GM21526 (cell line): ENCODE results near the gene MYO10.
"Not testable (repeated sequence)": the region's sequence is repeated elsewhere in the genome, so short reads cannot be mapped to it uniquely, and the experiment has no call there.

Experiments used
- ATAC-seq: cut with Tn5 transposase; IDR thresholded peaks from one replicate; pipeline ENCODE4 v1.9.1; 2021; ENCODE audit warnings: moderate library complexity; ENCODE audit not compliant: unreplicated experiment, low FRiP score

Gene MYO10

DNA sequence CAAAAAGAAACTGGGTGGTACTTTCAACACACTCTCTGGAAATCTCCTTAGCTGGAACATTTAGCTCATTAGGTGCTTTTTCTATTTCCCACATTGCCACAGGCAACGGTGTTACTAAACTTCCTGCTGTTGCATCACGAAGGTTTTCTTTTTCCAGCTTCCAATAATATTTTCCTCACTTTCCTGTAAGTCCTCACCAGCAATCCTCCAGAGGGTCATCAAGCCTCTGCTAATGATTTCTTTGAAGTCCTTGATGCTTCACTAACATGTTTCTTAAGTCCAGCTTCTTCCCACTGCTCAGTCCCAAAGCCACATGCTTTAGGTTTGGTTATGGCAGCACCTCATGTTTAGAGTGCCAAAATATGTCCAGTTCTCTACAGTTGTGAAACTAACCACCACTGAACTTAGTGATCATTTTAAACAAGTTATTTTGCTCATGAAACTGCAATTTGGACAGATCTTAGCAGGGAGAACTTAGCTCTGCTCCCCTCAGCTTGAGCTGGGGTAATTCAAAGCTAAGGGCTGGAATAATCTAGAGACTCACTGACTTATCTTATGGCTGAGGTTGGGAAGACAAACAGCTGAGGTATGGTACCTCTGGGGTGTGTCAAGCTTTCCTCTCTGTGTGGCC lies 279.4 kb downstream of the MYO10 start:
- no peak for ATAC-seq

GRCh38 chr5:16654647-16655334 lies 281.3 kb downstream of the MYO10 start:
- no peak for ATAC-seq

DNA sequence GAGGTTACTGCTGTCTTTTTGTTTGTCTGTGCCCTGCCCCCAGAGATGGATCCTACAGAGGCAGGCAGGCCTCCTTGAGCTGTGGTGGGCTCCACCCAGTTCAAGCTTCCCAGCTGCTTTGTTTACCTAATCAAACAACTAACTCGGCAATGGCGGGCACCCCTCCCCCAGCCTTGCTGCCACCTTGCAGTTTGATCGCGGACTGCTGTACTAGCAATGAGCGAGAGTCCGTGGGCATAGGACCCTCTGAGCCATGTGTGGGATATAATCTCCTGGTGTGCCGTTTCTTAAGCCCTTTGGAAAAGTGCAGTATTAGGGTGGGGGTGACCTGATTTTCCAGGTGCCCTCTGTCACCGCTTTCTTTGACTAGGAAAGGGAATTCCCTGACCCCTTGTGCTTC lies 287.3 kb downstream of the MYO10 start:
- not testable (repeated sequence) for ATAC-seq

- ATAC-seq, result no peak
Measured at GRCh38 chr5:16644301-16644889, 291.7 kb downstream of the MYO10 start.

DNA sequence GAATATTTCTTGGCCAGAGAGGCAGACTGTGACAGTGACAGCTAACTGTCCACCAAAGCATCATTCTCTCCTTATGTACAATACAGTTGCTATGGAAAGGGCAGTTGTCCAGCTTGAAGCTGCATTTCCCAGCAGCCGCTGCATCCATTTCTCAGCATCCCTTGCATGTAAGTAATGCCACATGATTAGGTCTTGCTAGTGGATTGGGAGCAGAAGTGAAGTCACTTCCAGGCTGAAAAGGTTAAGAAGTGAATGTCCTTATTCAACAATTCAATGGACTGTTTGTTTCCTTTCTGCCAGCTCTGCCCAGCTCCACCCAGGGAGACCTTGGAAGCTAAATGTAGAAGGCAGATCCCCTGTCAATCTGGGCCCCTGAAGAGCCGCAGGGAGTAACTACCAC lies 293.2 kb downstream of the MYO10 start:
- no peak for ATAC-seq

- ATAC-seq, result no peak
Measured at GRCh38 chr5:16639206-16639605, 296.9 kb downstream of the MYO10 start.

- ATAC-seq, result no peak
Measured at GRCh38 chr5:16628376-16628775, 307.7 kb downstream of the MYO10 start.

GRCh38 chr5:16626696-16627264 lies 309.3 kb downstream of the MYO10 start:
- peak; percentile 75 for ATAC-seq

- no peak for ATAC-seq
Measured at GRCh38 chr5:16625096-16625495, 311.0 kb downstream of the MYO10 start.

- no peak for ATAC-seq
Measured at GRCh38 chr5:16619136-16619535, 317.0 kb downstream of the MYO10 start.

- no peak for ATAC-seq
Measured at GRCh38 chr5:16618138-16618897, 317.8 kb downstream of the MYO10 start.

GRCh38 chr5:16617274-16617968 lies 318.7 kb downstream of the MYO10 start:
- no peak for ATAC-seq

- ATAC-seq, result peak; percentile 73
Measured at GRCh38 chr5:16616536-16617273, 319.4 kb downstream of the MYO10 start, which contains the start of gene RETREG1. RETREG1 (minus strand) TSS chr5:16616997; CDS start chr5:16616971, 26 bp downstream.

- ATAC-seq, result peak; percentile 6
Measured at GRCh38 chr5:16615741-16616535, 320.1 kb downstream of the MYO10 start.

DNA sequence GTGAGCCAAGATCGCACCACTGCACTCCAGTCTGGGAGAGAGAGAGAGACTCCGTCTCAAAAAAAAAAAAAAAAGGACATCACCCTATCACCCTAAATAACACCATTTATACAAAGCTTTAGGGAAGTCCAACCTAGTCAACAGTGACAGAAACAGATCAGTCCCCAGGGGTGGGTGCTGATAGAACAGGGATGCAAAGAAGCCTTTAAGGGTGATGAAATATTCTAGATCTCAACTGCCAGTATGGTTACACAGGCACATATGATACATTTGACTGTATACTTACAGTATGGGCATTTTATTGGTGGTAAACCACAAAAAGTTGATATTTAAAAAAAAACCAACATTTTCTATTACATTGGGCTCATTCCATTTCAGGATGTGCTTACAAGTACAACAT lies 324.1 kb downstream of the MYO10 start:
- ATAC-seq, result no peak
